ENCODE data around the gene PIGB. TPM values are rescaled to one million over a fixed set of nuclear protein-coding genes. Genes with fewer than 3 reads are reported as not detected.
"Not testable (repeated sequence)": the region's sequence is repeated elsewhere in the genome, so short reads cannot be mapped to it uniquely, and the experiment has no call there.

The PIGB gene
- polyA plus RNA-seq, 4 donors, result 18.4 to 25.2 (median 20.1) TPM

GRCh38 chr15:55290528-55291057, 28.4 kb upstream of the PIGB start:
- DNase-seq (ENCODE audit: low read depth in 4 of 4, low spot score in 2 of 4), result peak in 3 of 4 donors; percentile 61 to 83 (median 81)

DNA sequence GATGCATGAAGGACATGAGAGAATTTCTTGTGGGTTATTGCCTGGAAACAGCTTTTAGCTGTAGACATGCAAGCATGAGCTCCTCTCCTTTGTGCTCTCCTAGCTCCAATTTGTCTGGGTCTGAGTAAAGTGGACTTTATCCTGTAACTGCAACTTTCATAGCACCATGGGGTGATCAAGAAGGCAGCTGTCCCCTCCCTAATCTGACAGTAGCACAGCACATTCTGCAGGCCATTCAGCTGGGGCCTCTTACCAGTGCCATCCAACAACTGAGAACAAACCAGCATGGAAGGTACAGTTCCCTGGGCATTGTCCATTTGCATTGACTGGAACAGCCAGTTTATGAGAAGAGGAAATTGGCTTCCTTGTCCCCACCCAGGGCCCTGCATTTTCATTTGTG, 21.7 kb upstream of the PIGB start:
- no peak for DNase-seq (ENCODE audit: low read depth in 4 of 4, low spot score in 2 of 4)

DNA sequence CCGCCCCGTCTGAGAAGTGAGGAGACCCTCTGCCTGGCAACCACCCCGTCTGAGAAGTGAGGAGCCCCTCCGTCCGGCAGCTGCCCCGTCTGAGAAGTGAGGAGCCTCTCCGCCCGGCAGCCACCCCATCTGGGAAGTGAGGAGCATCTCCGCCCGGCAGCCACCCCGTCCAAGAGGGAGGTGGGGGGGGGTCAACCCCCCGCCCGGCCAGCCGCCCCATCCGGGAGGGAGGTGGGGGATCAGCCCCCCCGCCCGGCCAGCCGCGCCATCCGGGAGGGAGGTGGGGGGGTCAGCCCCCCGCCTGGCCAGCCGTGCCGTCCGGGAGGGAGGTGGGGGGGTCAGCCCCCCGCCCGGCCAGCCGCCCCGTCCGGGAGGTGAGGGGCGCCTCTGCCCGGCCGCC, 16.2 kb upstream of the PIGB start:
- DNase-seq (ENCODE audit: low read depth in 4 of 4, low spot score in 2 of 4), result not testable (repeated sequence)

GRCh38 chr15:55319537-55320237, 665 bp downstream of the PIGB start:
- DNase-seq (ENCODE audit: low read depth in 4 of 4, low spot score in 2 of 4), result no peak

DNA sequence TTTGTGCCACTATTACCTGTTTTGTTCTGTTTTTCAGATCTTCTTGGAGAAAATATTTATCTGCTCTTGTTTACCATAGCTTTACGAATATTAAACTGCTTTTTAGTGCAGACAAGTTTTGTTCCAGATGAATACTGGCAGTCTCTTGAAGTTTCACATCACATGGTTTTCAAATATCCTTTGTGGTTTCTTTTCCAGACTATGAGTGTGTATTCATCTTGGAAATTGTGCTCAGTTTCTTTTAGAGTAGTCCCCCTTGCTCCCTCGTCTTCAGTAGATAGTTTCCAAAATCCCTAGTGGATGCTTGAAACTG, 1.2 kb downstream of the PIGB start:
- no peak for DNase-seq (ENCODE audit: low read depth in 4 of 4, low spot score in 2 of 4)

GRCh38 chr15:55320963-55321362, 1.9 kb downstream of the PIGB start:
- DNase-seq (ENCODE audit: low read depth in 4 of 4, low spot score in 2 of 4), result no peak

GRCh38 chr15:55322467-55322866, 3.4 kb downstream of the PIGB start:
- no peak for DNase-seq (ENCODE audit: low read depth in 4 of 4, low spot score in 2 of 4)

- no peak for DNase-seq (ENCODE audit: low read depth in 4 of 4, low spot score in 2 of 4)
These were observed 8.4 kb downstream of the PIGB start for GRCh38 chr15:55327387-55327786.

DNA sequence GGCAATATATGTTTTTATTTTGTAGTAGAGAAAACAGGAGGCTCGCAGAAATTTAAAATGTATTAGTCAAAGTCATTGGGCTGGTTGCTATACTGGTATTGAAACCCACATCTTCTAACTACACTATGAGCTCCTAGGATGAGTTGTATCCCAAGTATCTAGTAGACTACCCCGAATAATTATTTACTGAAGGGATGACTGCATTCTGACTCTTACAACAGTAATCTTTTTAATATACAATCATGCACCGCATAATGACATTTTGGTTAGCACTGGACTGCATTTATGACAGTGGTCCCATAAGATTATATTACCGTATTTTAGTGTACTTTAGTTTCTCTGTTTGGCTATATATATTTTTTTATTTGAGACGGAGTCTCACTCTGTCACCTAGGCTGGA, 15.3 kb downstream of the PIGB start:
- no peak for DNase-seq (ENCODE audit: low read depth in 4 of 4, low spot score in 2 of 4)

DNA sequence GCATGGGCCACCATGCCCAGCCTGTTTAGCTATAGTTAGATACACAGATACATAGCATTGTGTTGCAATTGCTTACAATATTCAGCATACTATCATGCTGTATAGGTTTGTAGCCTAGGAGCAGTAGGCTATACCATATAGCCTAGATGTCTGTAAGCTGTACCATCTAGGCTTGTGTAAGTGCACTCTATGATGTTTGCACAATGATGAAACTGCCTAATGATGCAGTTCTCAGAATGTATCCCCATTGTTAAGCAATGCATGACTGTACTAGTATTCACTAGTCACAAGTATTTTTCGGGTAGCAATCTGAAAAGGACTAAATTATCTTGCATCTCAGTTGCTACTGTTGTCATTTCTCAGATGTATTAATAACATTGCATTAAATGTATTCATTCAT, 16.0 kb downstream of the PIGB start:
- no peak for DNase-seq (ENCODE audit: low read depth in 4 of 4, low spot score in 2 of 4)

DNA sequence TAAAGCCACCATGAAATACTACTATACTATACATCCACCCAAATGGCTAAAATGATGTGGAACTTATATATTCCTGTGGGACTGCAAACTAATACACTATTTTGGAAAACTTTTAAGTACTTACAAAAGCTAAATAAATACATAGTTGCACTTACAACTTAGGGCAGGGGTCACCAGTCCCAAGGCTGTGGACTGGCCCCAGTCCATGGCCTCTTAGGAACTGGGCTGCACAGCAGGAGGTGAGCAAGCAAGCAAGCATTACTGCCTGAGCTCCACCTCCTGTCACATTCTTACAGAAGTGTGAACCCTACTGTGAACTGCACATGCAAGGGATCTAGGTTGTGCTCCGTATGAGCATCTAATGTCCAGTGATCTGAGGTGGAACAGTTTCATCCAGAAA, 18.1 kb downstream of the PIGB start:
- no peak for DNase-seq (ENCODE audit: low read depth in 4 of 4, low spot score in 2 of 4)

GRCh38 chr15:55343168-55343567, 24.1 kb downstream of the PIGB start:
- no peak for DNase-seq (ENCODE audit: low read depth in 4 of 4, low spot score in 2 of 4)

- no peak for DNase-seq (ENCODE audit: low read depth in 4 of 4, low spot score in 2 of 4)
These were observed 25.2 kb downstream of the PIGB start for GRCh38 chr15:55344206-55344605.

DNA sequence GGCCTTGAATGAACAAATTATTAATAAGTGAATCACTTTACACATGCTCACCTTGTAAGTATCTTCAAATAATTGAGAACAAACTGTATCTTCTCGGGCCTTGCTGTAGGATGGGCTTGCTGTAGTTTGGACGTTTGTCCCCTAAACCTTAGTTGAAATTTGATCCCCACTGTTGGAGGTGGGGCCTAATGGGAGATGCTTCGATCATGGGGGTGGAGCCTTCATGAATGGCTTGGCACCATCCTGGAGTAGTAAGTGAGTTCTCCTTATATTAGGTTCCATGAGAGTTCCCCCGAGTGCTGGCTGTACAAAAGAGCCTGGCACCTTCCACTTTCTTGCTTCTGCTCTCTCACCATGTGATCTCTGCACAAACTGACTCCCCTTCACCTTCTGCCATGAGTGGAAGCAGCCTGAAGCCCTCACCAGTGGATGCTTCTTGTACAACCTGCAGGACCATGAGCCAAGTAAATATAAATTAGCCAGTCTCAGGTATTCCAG, 29.3 kb downstream of the PIGB start:
- DNase-seq (ENCODE audit: low read depth in 4 of 4, low spot score in 2 of 4), result no peak

GRCh38 chr15:55349282-55349681, 30.3 kb downstream of the PIGB start:
- DNase-seq (ENCODE audit: low read depth in 4 of 4, low spot score in 2 of 4), result no peak

DNA sequence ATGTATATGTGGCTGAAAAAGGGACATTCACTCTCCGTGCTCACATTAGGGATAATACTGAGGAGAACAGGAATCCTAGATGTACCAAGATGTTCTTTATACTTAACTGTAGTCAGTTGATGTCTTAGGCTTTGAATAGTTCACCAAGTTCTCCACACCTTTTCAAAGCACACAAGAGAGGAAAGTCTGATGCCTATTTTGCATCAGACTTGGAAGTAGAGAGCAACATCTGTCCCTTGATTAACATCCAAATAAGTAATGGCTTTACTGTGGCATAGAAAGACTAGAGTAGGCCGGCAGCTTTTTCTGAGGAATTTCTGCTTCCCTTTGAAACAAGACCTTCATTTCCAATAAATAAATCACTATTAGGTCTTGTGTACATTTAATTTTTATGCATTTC, 34.0 kb downstream of the PIGB start:
- DNase-seq (ENCODE audit: low read depth in 4 of 4, low spot score in 2 of 4), result no peak

GRCh38 chr15:55356985-55357585, 38.1 kb downstream of the PIGB start:
- no peak for DNase-seq (ENCODE audit: low read depth in 4 of 4, low spot score in 2 of 4)

- no peak for DNase-seq (ENCODE audit: low read depth in 4 of 4, low spot score in 2 of 4)
These were observed 38.8 kb downstream of the PIGB start for GRCh38 chr15:55357774-55358173.

GRCh38 chr15:55358471-55358870, 39.4 kb downstream of the PIGB start:
- no peak for DNase-seq (ENCODE audit: low read depth in 4 of 4, low spot score in 2 of 4)

DNA sequence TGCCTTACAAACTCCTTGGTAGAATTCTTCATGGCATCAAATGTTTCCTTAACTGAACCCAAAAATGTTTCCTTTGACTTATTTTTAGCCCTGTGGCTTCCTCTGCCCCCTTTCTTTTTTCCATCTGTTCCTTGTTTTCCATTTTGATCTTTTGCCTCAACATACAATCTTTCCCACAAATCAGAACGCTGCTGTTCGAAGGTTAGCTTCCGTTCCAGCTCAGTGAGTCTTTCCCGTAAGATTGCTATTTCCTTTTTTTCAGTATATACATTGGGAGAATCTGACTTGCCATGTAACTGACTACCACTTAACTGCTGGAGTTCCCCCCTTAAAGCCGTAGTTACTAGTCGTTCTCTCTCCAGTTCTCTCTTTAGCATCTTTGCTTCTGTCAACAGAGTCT, 41.2 kb downstream of the PIGB start:
- no peak for DNase-seq (ENCODE audit: low read depth in 4 of 4, low spot score in 2 of 4)

GRCh38 chr15:55361048-55361447, 42.0 kb downstream of the PIGB start:
- no peak for DNase-seq (ENCODE audit: low read depth in 4 of 4, low spot score in 2 of 4)

DNA sequence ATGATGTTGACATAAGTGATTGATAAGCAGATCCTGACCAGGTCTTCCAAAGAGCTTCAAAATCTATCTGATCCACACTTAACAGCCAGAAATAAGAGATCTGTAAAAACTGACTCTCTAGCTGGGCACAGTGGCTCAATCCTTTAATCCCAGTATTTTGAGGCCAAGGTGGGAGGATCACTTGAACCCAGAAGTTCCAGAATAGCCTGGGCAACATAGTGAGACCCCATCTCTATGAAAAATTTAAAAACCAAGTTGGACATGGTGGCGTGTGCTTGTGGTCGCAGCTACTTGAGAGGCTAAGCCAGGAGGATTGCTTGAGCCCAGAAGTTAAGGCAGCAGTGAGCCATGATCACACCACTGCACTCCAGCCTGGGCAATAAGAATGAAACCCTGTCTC, 43.6 kb downstream of the PIGB start:
- no peak for DNase-seq (ENCODE audit: low read depth in 4 of 4, low spot score in 2 of 4)

Data from left renal cortex interstitium (tissue), 4 donors.